BJ (cell line): ENCODE measurements around the gene IFFO2. TPM values are rescaled to one million over a fixed set of nuclear protein-coding genes. Genes with fewer than 3 reads are reported as not detected.

Experiments
- CTCF ChIA-PET: fragments of 350-600 bp; formaldehyde crosslinking; extraction: SDS; loops from one replicate; lab custom pipeline; 2021; ENCODE audit warnings: antibody characterized with exemption, inconsistent platforms; lab: Yijun Ruan, JAX
- POLR2A ChIA-PET: fragments of 300-600 bp; sonication (Branson Sonifier 250); formaldehyde crosslinking; extraction: SDS; loops from one replicate; lab custom pipeline; 2021; ENCODE audit warnings: antibody characterized with exemption; lab: Charles Lee
- DNase-seq: peaks from one replicate; pipeline ENCODE4 v3.0.0-alpha.2; 2011; ENCODE audit warnings: low read depth
- H3K27me3 ChIP-seq: 2 replicates; pipeline ENCODE4 v1.6.0; 2011; ENCODE audit warnings: low read length; ENCODE audit not compliant: control insufficient read depth, insufficient read depth
- H3K36me3 ChIP-seq: 2 replicates; pipeline ENCODE4 v1.5.1; 2011; ENCODE audit warnings: low read length; ENCODE audit not compliant: control insufficient read depth, insufficient read depth
- H3K4me3 ChIP-seq: 2 replicates; pipeline ENCODE4 v1.5.1; 2011; ENCODE audit warnings: low read depth, mild to moderate bottlenecking, control low read depth, low read length
- CTCF ChIP-seq: IDR thresholded peaks from 2 replicates; pipeline ENCODE4 v1.5.1; 2011; ENCODE audit warnings: low read depth, mild to moderate bottlenecking, control low read depth, inconsistent platforms, low read length, moderate library complexity; ENCODE audit not compliant: insufficient read depth
- polyA plus RNA-seq: library from polyadenylated mRNA; depleted of rRNA; stranded (reverse); fragments of >200 nt; gene quantifications from 2 replicates; pipeline ENCODE4 v1.2.3, GENCODE V29; 2011

IFFO2 gene
- polyA plus RNA-seq, 1 experiment, result 15.0 TPM

- Histone ChIP-seq H3K27me3 (no peaks in the 10 kb centered on the region), H3K36me3 (no peaks in the 10 kb centered on the region), H3K4me3 (no peak overlapping the region)
- ChIA-PET CTCF (interaction anchor here (1.0 kb wide), 1 partner anchor 11 kb away, joined by 3 read pairs; no protein-coding TSS in a partner anchor), POLR2A (interaction anchor here (1.0 kb wide), 1 partner anchor 10 kb away, joined by 4 read pairs; no protein-coding TSS in a partner anchor)
- peak; percentile 20 for DNase-seq
- no peak for TF ChIP-seq CTCF
Observed at GRCh38 chr1:18999359-18999758, 42.9 kb upstream of the IFFO2 start.

- no peaks in the 10 kb centered on the region for H3K36me3 ChIP-seq
- no peaks in the 10 kb centered on the region for H3K27me3 ChIP-seq
- no peak overlapping the region for H3K4me3 ChIP-seq
- ChIA-PET CTCF (interaction anchor here (0.7 to 1.4 kb wide), 2 partner anchors 85 to 1872 kb away, joined by 3 to 7 read pairs; no protein-coding TSS in a partner anchor), POLR2A (interaction anchor here (1.0 kb wide), 1 partner anchor 12 kb away, joined by 4 read pairs; no protein-coding TSS in a partner anchor)
- no peak for TF ChIP-seq CTCF
- no peak for DNase-seq
Observed at GRCh38 chr1:18998016-18998724, 41.7 kb upstream of the IFFO2 start.

- POLR2A ChIA-PET, result no interaction called here
Observed at GRCh38 chr1:18997508-18997907, 41.0 kb upstream of the IFFO2 start.

GRCh38 chr1:18996548-18997177 is 40.2 kb upstream of the IFFO2 start:
- no peak overlapping the region for H3K4me3 ChIP-seq
- TF ChIP-seq CTCF, result no peak
- ChIA-PET POLR2A (no interaction called here), CTCF (interaction anchor here (1.4 kb wide), 1 partner anchor 11 kb away, joined by 4 read pairs; no protein-coding TSS in a partner anchor)
- H3K36me3 ChIP-seq, result no peaks in the 10 kb centered on the region
- no peak for DNase-seq
- no peaks in the 10 kb centered on the region for H3K27me3 ChIP-seq

More at GRCh38 chr1:18997508-18997907, 41.0 kb upstream of the IFFO2 start:
- TF ChIP-seq CTCF, result no peak
- H3K4me3 ChIP-seq, result no peak overlapping the region
- no peaks in the 10 kb centered on the region for H3K36me3 ChIP-seq
- CTCF ChIA-PET, result interaction anchor here (1.4 kb wide), 1 partner anchor 85 kb away, joined by 7 read pairs; no protein-coding TSS in a partner anchor
- no peaks in the 10 kb centered on the region for H3K27me3 ChIP-seq
- no peak for DNase-seq

- ChIA-PET CTCF (no interaction called here), POLR2A (no interaction called here)
- Histone ChIP-seq H3K36me3 (no peaks in the 10 kb centered on the region), H3K27me3 (no peaks in the 10 kb centered on the region), H3K4me3 (no peak overlapping the region)
- no peak for DNase-seq
- no peak for TF ChIP-seq CTCF
Observed at GRCh38 chr1:18994381-18994780, 37.9 kb upstream of the IFFO2 start.
